K562 (cell line): ENCODE results near the gene SNX9. TPM values are rescaled to one million over a fixed set of nuclear protein-coding genes. Genes with fewer than 3 reads are reported as not detected.
A peak's percentile ranks its signal among the peaks of the same experiment; 100 is the strongest.

Source experiments
- ETS2 ChIP-seq: IDR thresholded peaks from 2 replicates; pipeline ENCODE4 v1.6.1; 2016; ENCODE audit warnings: borderline replicate concordance, missing genetic modification characterization, mild to moderate bottlenecking, moderate library complexity, missing compliant biosample characterization; ENCODE audit not compliant: poor library complexity, severe bottlenecking
- ETV5 ChIP-seq: sonication (generic); formaldehyde crosslinking; IDR thresholded peaks from 2 replicates; pipeline ENCODE4 v1.4.0; 2020; ENCODE audit warnings: low read depth, mild to moderate bottlenecking, missing genetic modification reagents
- NCOA2 ChIP-seq, 2 experiments: fragments of 450-650 bp; IDR thresholded peaks; 2 replicates each; pipeline ENCODE4 v1.6.1; 2018; ENCODE audit warnings: mild to moderate bottlenecking in 2 of 2, moderate library complexity in 1 of 2; ENCODE audit not compliant: partially characterized antibody in 2 of 2
- PHF8 ChIP-seq: fragments of 200-600 bp; sonication (generic); IDR thresholded peaks from 2 replicates; pipeline ENCODE4 v1.6.1; 2012; ENCODE audit warnings: mixed run types, mild to moderate bottlenecking, inconsistent platforms, low read length, moderate library complexity, borderline replicate concordance
- SMARCE1 ChIP-seq: fragments of 450-650 bp; IDR thresholded peaks from 2 replicates; pipeline ENCODE4 v1.7.1; 2016; ENCODE audit warnings: mild to moderate bottlenecking
- SPI1 ChIP-seq: IDR thresholded peaks from 2 replicates; pipeline ENCODE4 v1.6.1; 2011; ENCODE audit warnings: low read depth, low read length, control low read depth, borderline replicate concordance
- ZNF57 ChIP-seq: fragments of 450-650 bp; formaldehyde crosslinking; IDR thresholded peaks from 2 replicates; pipeline ENCODE4 v1.4.0; 2020; ENCODE audit warnings: mild to moderate bottlenecking, moderate library complexity
- ZNF76 ChIP-seq: fragments of 250-450 bp; sonication (Bioruptor Pico); IDR thresholded peaks from 2 replicates; pipeline ENCODE4 v1.4.0; 2020; ENCODE audit warnings: mild to moderate bottlenecking, moderate library complexity, borderline replicate concordance
- polyA plus RNA-seq, 8 experiments: library from polyadenylated mRNA; depleted of rRNA in 4 of 8; stranded (reverse) in 5 of 8; unstranded in 3 of 8; fragments of >200 nt; fragmentation: Nextera tagmentation in 2 of 8; fragmentation: Illumina TruSeq in 1 of 8; extraction: Ambion mirVana in 2 of 8; extraction: Trizol in 1 of 8; gene quantifications; 2 replicates each; pipeline versions ENCODE4 v1.2.1 to v1.2.3, GENCODE V29; 2011 to 2014; ENCODE audit warnings: inconsistent platforms in 1 of 8, missing spikeins in 1 of 8
- total RNA-seq, 7 experiments: library from RNA; depleted of rRNA in 6 of 7; stranded (reverse); fragments of >200 nt in 6 of 7; fragmentation: Illumina TruSeq in 2 of 7; extraction: Trizol in 2 of 7; gene quantifications; 2 replicates each; pipeline versions ENCODE4 v1.2.1 to v1.2.3, GENCODE V29; 2011 to 2021; ENCODE audit warnings: low replicate concordance in 1 of 7
- TF ChIP-seq, protein P1 (sequence below), 2 experiments: fragments of 150-350 bp in 1 of 2; IDR thresholded peaks; 2 replicates each; pipeline ENCODE4 v1.6.1; 2012 to 2016; ENCODE audit warnings: low read depth in 2 of 2, low read length in 2 of 2, mild to moderate bottlenecking in 1 of 2, moderate library complexity in 1 of 2
- TF ChIP-seq, protein P2 (sequence below): fragments of 250-450 bp; sonication (Bioruptor Pico); IDR thresholded peaks from 2 replicates; pipeline ENCODE4 v1.8.0; 2022; ENCODE audit warnings: inconsistent platforms
- TF ChIP-seq, protein P3 (sequence below): fragments of 250-450 bp; sonication (Bioruptor Pico); IDR thresholded peaks from 2 replicates; pipeline ENCODE4 v1.8.0; 2021; ENCODE audit warnings: borderline replicate concordance, mild to moderate bottlenecking, moderate library complexity; ENCODE audit not compliant: poor library complexity, severe bottlenecking
- TF ChIP-seq, protein P4 (sequence below): fragments of 450-650 bp; formaldehyde crosslinking; IDR thresholded peaks from 2 replicates; pipeline ENCODE4 v1.4.0; 2020; ENCODE audit warnings: mild to moderate bottlenecking, moderate library complexity
- TF ChIP-seq, protein P5 (sequence below): IDR thresholded peaks from 3 replicates; pipeline ENCODE4 v1.6.1; 2011; ENCODE audit warnings: borderline replicate concordance, mild to moderate bottlenecking, moderate library complexity; ENCODE audit not compliant: insufficient read length; ENCODE audit errors: extremely low read depth
- TF ChIP-seq, protein P6 (sequence below): sonication (generic); formaldehyde crosslinking; IDR thresholded peaks from 2 replicates; pipeline ENCODE4 v1.8.0; 2022; ENCODE audit warnings: missing genetic modification reagents, mild to moderate bottlenecking, borderline replicate concordance

SNX9 gene
- total and polyA plus RNA-seq, 9 of the 15 experiments (the other 6 are each of a cell fraction or from before 2014, with no cell fraction given), result 6.0 to 81.7 (median 57.1) TPM

DNA sequence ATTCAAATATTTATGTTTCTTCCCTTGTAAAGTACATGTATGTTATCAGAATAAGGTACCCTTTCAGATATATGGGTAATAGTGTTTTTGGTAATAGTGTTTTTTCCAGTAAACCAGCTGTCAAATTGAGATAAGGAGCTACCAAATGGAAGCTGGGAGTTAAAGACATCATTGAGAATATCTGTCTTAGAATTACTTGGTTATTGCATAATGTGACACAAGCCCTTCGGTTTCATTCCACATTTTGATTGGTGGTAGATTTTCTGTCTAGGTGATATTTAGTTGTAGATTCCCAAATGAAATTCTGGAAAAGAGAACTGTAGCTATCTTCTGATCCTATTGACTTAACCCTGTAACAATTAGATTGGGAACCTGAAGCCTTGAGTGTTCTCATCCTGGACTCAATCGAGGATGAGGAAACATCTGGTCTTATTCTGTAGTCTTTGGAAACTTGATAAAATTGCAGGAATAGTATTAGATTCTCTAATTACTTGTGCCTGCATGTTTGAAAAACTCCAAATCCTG is 83.6 kb downstream of the SNX9 start (continued):
- peak in 1 of 2 experiments; percentile 39 for TF ChIP-seq NCOA2 (IDR thresholded peaks at IDR 0.05; ENCODE audit: partially characterized antibody in 2 of 2)
- TF ChIP-seq, protein P1, sequence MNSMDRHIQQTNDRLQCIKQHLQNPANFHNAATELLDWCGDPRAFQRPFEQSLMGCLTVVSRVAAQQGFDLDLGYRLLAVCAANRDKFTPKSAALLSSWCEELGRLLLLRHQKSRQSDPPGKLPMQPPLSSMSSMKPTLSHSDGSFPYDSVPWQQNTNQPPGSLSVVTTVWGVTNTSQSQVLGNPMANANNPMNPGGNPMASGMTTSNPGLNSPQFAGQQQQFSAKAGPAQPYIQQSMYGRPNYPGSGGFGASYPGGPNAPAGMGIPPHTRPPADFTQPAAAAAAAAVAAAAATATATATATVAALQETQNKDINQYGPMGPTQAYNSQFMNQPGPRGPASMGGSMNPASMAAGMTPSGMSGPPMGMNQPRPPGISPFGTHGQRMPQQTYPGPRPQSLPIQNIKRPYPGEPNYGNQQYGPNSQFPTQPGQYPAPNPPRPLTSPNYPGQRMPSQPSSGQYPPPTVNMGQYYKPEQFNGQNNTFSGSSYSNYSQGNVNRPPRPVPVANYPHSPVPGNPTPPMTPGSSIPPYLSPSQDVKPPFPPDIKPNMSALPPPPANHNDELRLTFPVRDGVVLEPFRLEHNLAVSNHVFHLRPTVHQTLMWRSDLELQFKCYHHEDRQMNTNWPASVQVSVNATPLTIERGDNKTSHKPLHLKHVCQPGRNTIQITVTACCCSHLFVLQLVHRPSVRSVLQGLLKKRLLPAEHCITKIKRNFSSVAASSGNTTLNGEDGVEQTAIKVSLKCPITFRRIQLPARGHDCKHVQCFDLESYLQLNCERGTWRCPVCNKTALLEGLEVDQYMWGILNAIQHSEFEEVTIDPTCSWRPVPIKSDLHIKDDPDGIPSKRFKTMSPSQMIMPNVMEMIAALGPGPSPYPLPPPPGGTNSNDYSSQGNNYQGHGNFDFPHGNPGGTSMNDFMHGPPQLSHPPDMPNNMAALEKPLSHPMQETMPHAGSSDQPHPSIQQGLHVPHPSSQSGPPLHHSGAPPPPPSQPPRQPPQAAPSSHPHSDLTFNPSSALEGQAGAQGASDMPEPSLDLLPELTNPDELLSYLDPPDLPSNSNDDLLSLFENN (IDR thresholded peaks at IDR 0.05; ENCODE audit: low read depth in 2 of 2, low read length in 2 of 2), result 0 out of 4 replicates have a peak, but pooled peaks of 1 of the 2 experiments have one; percentile 56
- no peak for TF ChIP-seq ZNF76 (CRISPR knock-in tag)
- no peak for TF ChIP-seq ETS2
- no peak for TF ChIP-seq SPI1
- TF ChIP-seq ZNF57 (CRISPR knock-in tag), result no peak
- TF ChIP-seq, protein P2, sequence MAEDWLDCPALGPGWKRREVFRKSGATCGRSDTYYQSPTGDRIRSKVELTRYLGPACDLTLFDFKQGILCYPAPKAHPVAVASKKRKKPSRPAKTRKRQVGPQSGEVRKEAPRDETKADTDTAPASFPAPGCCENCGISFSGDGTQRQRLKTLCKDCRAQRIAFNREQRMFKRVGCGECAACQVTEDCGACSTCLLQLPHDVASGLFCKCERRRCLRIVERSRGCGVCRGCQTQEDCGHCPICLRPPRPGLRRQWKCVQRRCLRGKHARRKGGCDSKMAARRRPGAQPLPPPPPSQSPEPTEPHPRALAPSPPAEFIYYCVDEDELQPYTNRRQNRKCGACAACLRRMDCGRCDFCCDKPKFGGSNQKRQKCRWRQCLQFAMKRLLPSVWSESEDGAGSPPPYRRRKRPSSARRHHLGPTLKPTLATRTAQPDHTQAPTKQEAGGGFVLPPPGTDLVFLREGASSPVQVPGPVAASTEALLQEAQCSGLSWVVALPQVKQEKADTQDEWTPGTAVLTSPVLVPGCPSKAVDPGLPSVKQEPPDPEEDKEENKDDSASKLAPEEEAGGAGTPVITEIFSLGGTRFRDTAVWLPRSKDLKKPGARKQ (CRISPR knock-in tag), result no peak
- peak; percentile 89; the same call in 1 of the 2 replicates for TF ChIP-seq SMARCE1
- TF ChIP-seq, protein P3, sequence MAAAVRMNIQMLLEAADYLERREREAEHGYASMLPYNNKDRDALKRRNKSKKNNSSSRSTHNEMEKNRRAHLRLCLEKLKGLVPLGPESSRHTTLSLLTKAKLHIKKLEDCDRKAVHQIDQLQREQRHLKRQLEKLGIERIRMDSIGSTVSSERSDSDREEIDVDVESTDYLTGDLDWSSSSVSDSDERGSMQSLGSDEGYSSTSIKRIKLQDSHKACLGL, result no peak
- TF ChIP-seq, protein P4, sequence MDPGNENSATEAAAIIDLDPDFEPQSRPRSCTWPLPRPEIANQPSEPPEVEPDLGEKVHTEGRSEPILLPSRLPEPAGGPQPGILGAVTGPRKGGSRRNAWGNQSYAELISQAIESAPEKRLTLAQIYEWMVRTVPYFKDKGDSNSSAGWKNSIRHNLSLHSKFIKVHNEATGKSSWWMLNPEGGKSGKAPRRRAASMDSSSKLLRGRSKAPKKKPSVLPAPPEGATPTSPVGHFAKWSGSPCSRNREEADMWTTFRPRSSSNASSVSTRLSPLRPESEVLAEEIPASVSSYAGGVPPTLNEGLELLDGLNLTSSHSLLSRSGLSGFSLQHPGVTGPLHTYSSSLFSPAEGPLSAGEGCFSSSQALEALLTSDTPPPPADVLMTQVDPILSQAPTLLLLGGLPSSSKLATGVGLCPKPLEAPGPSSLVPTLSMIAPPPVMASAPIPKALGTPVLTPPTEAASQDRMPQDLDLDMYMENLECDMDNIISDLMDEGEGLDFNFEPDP, result no peak
- TF ChIP-seq, protein P5, sequence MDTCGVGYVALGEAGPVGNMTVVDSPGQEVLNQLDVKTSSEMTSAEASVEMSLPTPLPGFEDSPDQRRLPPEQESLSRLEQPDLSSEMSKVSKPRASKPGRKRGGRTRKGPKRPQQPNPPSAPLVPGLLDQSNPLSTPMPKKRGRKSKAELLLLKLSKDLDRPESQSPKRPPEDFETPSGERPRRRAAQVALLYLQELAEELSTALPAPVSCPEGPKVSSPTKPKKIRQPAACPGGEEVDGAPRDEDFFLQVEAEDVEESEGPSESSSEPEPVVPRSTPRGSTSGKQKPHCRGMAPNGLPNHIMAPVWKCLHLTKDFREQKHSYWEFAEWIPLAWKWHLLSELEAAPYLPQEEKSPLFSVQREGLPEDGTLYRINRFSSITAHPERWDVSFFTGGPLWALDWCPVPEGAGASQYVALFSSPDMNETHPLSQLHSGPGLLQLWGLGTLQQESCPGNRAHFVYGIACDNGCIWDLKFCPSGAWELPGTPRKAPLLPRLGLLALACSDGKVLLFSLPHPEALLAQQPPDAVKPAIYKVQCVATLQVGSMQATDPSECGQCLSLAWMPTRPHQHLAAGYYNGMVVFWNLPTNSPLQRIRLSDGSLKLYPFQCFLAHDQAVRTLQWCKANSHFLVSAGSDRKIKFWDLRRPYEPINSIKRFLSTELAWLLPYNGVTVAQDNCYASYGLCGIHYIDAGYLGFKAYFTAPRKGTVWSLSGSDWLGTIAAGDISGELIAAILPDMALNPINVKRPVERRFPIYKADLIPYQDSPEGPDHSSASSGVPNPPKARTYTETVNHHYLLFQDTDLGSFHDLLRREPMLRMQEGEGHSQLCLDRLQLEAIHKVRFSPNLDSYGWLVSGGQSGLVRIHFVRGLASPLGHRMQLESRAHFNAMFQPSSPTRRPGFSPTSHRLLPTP, result no peak
- TF ChIP-seq, protein P6, sequence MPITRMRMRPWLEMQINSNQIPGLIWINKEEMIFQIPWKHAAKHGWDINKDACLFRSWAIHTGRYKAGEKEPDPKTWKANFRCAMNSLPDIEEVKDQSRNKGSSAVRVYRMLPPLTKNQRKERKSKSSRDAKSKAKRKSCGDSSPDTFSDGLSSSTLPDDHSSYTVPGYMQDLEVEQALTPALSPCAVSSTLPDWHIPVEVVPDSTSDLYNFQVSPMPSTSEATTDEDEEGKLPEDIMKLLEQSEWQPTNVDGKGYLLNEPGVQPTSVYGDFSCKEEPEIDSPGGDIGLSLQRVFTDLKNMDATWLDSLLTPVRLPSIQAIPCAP, result no peak
- TF ChIP-seq PHF8, result no peak
- no peak for TF ChIP-seq ETV5 (CRISPR knock-in tag)
